HCT116 (cell line): ENCODE results near the gene MS4A15. TPM values are rescaled to one million over a fixed set of nuclear protein-coding genes. Genes with fewer than 3 reads are reported as not detected.

ENCODE experiments used
- ATAC-seq: fragments of 200-7000 bp; cut with Tn5 transposase; 2 replicates; pipeline ENCODE4 v1.9.1; 2020; ENCODE audit warnings: mild to moderate bottlenecking, moderate library complexity
- BruUV-seq: library from RNA; stranded (reverse); fragments of 400-500 nt; replicated peaks from 2 replicates; lab custom pipeline; 2021; lab: Mats Ljungman, UMichigan
- CTCF ChIA-PET: fragments of 300-600 bp; sonication (Branson Sonifier 250); formaldehyde crosslinking; loops from one replicate; lab custom pipeline; 2021; ENCODE audit warnings: antibody characterized with exemption; lab: Charles Lee
- POLR2A ChIA-PET: fragments of 300-600, 350-600 bp; sonication (Branson Sonifier 250); formaldehyde crosslinking; loops from one replicate; lab custom pipeline; 2021; ENCODE audit warnings: antibody characterized with exemption; lab: Charles Lee
- RAD21 ChIA-PET, 2 experiments: fragments of 300-600 bp; sonication (Branson Sonifier 250); formaldehyde crosslinking; loops; one replicate each; lab custom pipeline; 2023; ENCODE audit warnings: low total read pairs in 2 of 2; ENCODE audit not compliant: uncharacterized antibody in 2 of 2, unreplicated experiment in 2 of 2, low non-redundant PET in 1 of 2; lab: Charles Lee
- DNase-seq: peaks from one replicate; pipeline ENCODE4 v3.0.0-alpha.2; 2010; ENCODE audit warnings: low read depth, low spot score
- H2AFZ ChIP-seq: fragments of 200-600 bp; shearing (Covaris generic), sonication (generic); 2 replicates; pipeline ENCODE4 v1.6.1; 2017; ENCODE audit warnings: low read depth, mixed run types, mixed read lengths, antibody characterized with exemption, low read length; ENCODE audit not compliant: poor library complexity, severe bottlenecking
- H3K27ac ChIP-seq: 2 replicates; pipeline ENCODE4 v1.5.1; 2012; ENCODE audit warnings: low read depth, low read length
- H3K27me3 ChIP-seq: fragments of 200-600 bp; sonication (generic); 2 replicates; pipeline ENCODE4 v1.6.1; 2016; ENCODE audit warnings: mixed run types, low read length, mixed read lengths; ENCODE audit not compliant: insufficient read depth
- H3K36me3 ChIP-seq, 2 experiments: fragments of 200-500 bp in 1 of 2; fragments of 200-600 bp in 1 of 2; sonication (Bioruptor generic) in 1 of 2; sonication (generic) in 1 of 2; 2 replicates each; pipeline versions ENCODE4 v1.5.1 to v1.6.1; 2014 to 2016; ENCODE audit warnings: low read length in 2 of 2, inconsistent platforms in 1 of 2, mixed read lengths in 1 of 2, mixed run types in 1 of 2; ENCODE audit not compliant: insufficient read depth in 2 of 2, control insufficient read depth in 1 of 2
- H3K4me1 ChIP-seq, 2 experiments: fragments of 200-600 bp in 1 of 2; sonication (generic) in 1 of 2; 2 replicates each; pipeline versions ENCODE4 v1.5.1 to v1.6.1; 2012 to 2017; ENCODE audit warnings: low read length in 2 of 2, inconsistent platforms in 1 of 2, mild to moderate bottlenecking in 1 of 2, mixed read lengths in 1 of 2, mixed run types in 1 of 2, moderate library complexity in 1 of 2; ENCODE audit not compliant: insufficient read depth in 2 of 2, control insufficient read depth in 1 of 2
- H3K4me2 ChIP-seq: fragments of 200-600 bp; sonication (generic); 2 replicates; pipeline ENCODE4 v1.6.1; 2017; ENCODE audit warnings: mixed run types, low read length, mixed read lengths
- H3K4me3 ChIP-seq, 2 experiments: fragments of 200-600 bp in 1 of 2; sonication (generic) in 1 of 2; replicated peaks in 1 of 2; 2 replicates each; pipeline ENCODE4 v1.5.1; 2011 to 2016; ENCODE audit warnings: low read length in 2 of 2, control low read depth in 1 of 2, low read depth in 1 of 2, mild to moderate bottlenecking in 1 of 2, mixed read lengths in 1 of 2, mixed run types in 1 of 2
- H3K79me2 ChIP-seq: fragments of 200-600 bp; sonication (generic); 2 replicates; pipeline ENCODE4 v1.6.1; 2017; ENCODE audit warnings: mild to moderate bottlenecking, mixed run types, low read length, moderate library complexity, mixed read lengths; ENCODE audit not compliant: insufficient read depth
- H3K9ac ChIP-seq: fragments of 200-600 bp; sonication (generic); 2 replicates; pipeline ENCODE4 v1.6.1; 2016; ENCODE audit warnings: low read length, mixed read lengths
- H3K9me2 ChIP-seq: fragments of 200-600 bp; sonication (generic), shearing (Covaris generic); 2 replicates; pipeline ENCODE4 v1.6.1; 2017; ENCODE audit warnings: mixed run types, mild to moderate bottlenecking, moderate library complexity; ENCODE audit not compliant: insufficient read depth
- H3K9me3 ChIP-seq, 2 experiments: fragments of 200-500 bp in 1 of 2; fragments of 200-600 bp in 1 of 2; sonication (Bioruptor generic) in 1 of 2; sonication (generic) in 1 of 2; 2 replicates each; pipeline ENCODE4 v1.6.1; 2014 to 2017; ENCODE audit warnings: low read length in 2 of 2, mixed read lengths in 2 of 2, inconsistent platforms in 1 of 2, low read depth in 1 of 2, mild to moderate bottlenecking in 1 of 2, mixed run types in 1 of 2, moderate library complexity in 1 of 2; ENCODE audit not compliant: control insufficient read depth in 1 of 2, insufficient read depth in 1 of 2
- H4K20me1 ChIP-seq: fragments of 200-600 bp; sonication (generic), shearing (Covaris generic); 2 replicates; pipeline ENCODE4 v1.6.1; 2017; ENCODE audit warnings: mixed run types, mild to moderate bottlenecking, moderate library complexity; ENCODE audit not compliant: insufficient read depth
- CTCF ChIP-seq, 3 experiments: fragments of 200-600 bp in 1 of 3; sonication (generic) in 1 of 3; IDR thresholded peaks in 2 of 3; conservative IDR thresholded peaks in 1 of 3; 2 replicates each; pipeline ENCODE4 v1.5.1; 2012 to 2017; ENCODE audit warnings: low read depth in 2 of 3, low read length in 2 of 3, antibody characterized with exemption in 1 of 3, borderline replicate concordance in 1 of 3, control low read depth in 1 of 3, mild to moderate bottlenecking in 1 of 3, mixed read lengths in 1 of 3, mixed run types in 1 of 3, moderate library complexity in 1 of 3; ENCODE audit not compliant: insufficient read depth in 1 of 3
- EGR1 ChIP-seq: IDR thresholded peaks from 2 replicates; pipeline ENCODE4 v1.6.1; 2012; ENCODE audit warnings: low read depth
- ELF1 ChIP-seq: IDR thresholded peaks from 2 replicates; pipeline ENCODE4 v1.6.1; 2012; ENCODE audit warnings: low read depth, borderline replicate concordance
- EZH2 ChIP-seq: fragments of 200-600 bp; sonication (generic); IDR thresholded peaks from 2 replicates; pipeline ENCODE4 v1.6.1; 2017; ENCODE audit warnings: antibody characterized with exemption, mixed run types
- FOSL1 ChIP-seq: IDR thresholded peaks from 2 replicates; pipeline ENCODE4 v1.6.1; 2012; ENCODE audit warnings: low read depth
- MAX ChIP-seq: IDR thresholded peaks from 2 replicates; pipeline ENCODE4 v1.6.1; 2012
- POLR2A ChIP-seq: IDR thresholded peaks from 2 replicates; pipeline ENCODE4 v1.7.0; 2011; ENCODE audit warnings: borderline replicate concordance; ENCODE audit not compliant: insufficient read depth, insufficient read length; ENCODE audit errors: extremely low read depth
- POLR2AphosphoS5 ChIP-seq: IDR thresholded peaks from 2 replicates; pipeline ENCODE4 v1.6.1; 2011; ENCODE audit warnings: mild to moderate bottlenecking, low read depth, low read length, moderate library complexity
- RAD21 ChIP-seq: IDR thresholded peaks from 2 replicates; pipeline ENCODE4 v1.6.1; 2012; ENCODE audit warnings: low read depth, mild to moderate bottlenecking
- SIN3A ChIP-seq: IDR thresholded peaks from 2 replicates; pipeline ENCODE4 v1.6.1; 2012; ENCODE audit warnings: low read depth
- SRF ChIP-seq: IDR thresholded peaks from 2 replicates; pipeline ENCODE4 v1.6.1; 2012; ENCODE audit warnings: low read depth
- YY1 ChIP-seq: IDR thresholded peaks from 2 replicates; pipeline ENCODE4 v1.6.1; 2011; ENCODE audit warnings: low read length, low read depth, moderate library complexity, mild to moderate bottlenecking; ENCODE audit not compliant: insufficient replicate concordance; ENCODE audit errors: extremely low read depth
- ZBTB33 ChIP-seq: IDR thresholded peaks from 2 replicates; pipeline ENCODE4 v1.6.1; 2011; ENCODE audit warnings: mild to moderate bottlenecking, low read length, moderate library complexity; ENCODE audit not compliant: insufficient replicate concordance; ENCODE audit errors: extremely low read depth
- ZNF274 ChIP-seq: fragments of 200-500 bp; sonication (Bioruptor generic); IDR thresholded peaks from 2 replicates; pipeline ENCODE4 v1.6.1; 2014; ENCODE audit warnings: mild to moderate bottlenecking, low read depth, low read length, inconsistent platforms
- intact Hi-C: fragments of 100-400 bp; cut with micrococcal nuclease; formaldehyde crosslinking; loops from 2 replicates; pipeline ENCODE4 v1.10.0; 2022
- total RNA-seq: library from RNA; stranded (reverse); gene quantifications from one replicate; pipeline ENCODE4 v1.2.1, GENCODE V29; 2021; ENCODE audit not compliant: unreplicated experiment

Gene MS4A15
- total RNA-seq, 1 experiment from 2014 or later: 1.5 TPM

- no peak for ATAC-seq
- CTCF ChIA-PET: no interaction called here
- Histone ChIP-seq H3K27ac (no peak overlapping the region), H3K4me2 (no peak overlapping the region), H3K9ac (no peak overlapping the region), H3K36me3 (no peaks in the 10 kb centered on the region), H3K9me2 (no peaks in the 10 kb centered on the region), H3K79me2 (no peaks in the 10 kb centered on the region), H3K9me3 (no peaks in the 10 kb centered on the region), H2AFZ (no peak overlapping the region), H3K4me1 (peaks cover 8 to 19% of the 10 kb centered on the region in 2 experiments; a peak in 3 of 4 replicates), H3K4me3 (no peak overlapping the region), H3K27me3 (no peaks in the 10 kb centered on the region), H4K20me1 (no peaks in the 10 kb centered on the region)
- no TSS peak for BruUV-seq
- RAD21 ChIA-PET: no interaction called here
- intact Hi-C loops: loop anchor here (10.0 kb wide), 1 partner anchor 614 kb away; no protein-coding TSS in a partner anchor
- TF ChIP-seq FOSL1 (no peak), EGR1 (no peak), SIN3A (no peak), ELF1 (no peak), ZNF274 (no peak), YY1 (no peak), EZH2 (no peak), RAD21 (no peak), MAX (no peak), POLR2A (no peak), SRF (no peak), ZBTB33 (no peak), CTCF (IDR thresholded peaks at IDR 0.05 in 2 of 3, conservative IDR thresholded peaks at IDR 0.05 in 1 of 3; ENCODE audit: borderline replicate concordance in 1 of 3, insufficient read depth in 1 of 3, low read depth in 2 of 3, low read length in 2 of 3) (no peak), POLR2AphosphoS5 (no peak)
- POLR2A ChIA-PET: no interaction called here
- DNase-seq: no peak
These were observed 14.5 kb downstream of the MS4A15 start for GRCh38 chr11:60771146-60771545.
